SK-N-SH (cell line): ENCODE data around the gene MFAP2. TPM values are rescaled to one million over a fixed set of nuclear protein-coding genes. Genes with fewer than 3 reads are reported as not detected.

Source experiments
- CTCF ChIA-PET: fragments of 300-600, 350-600 bp; formaldehyde crosslinking; extraction: SDS; loops from one replicate; lab custom pipeline; 2021; lab: Yijun Ruan, JAX
- POLR2A ChIA-PET: fragments of 350-600 bp; sonication (Branson Sonifier 250); formaldehyde crosslinking; extraction: SDS; loops from one replicate; lab custom pipeline; 2020; ENCODE audit warnings: antibody characterized with exemption, inconsistent platforms; lab: Yijun Ruan, JAX
- DNase-seq: peaks from one replicate; pipeline ENCODE4 v3.0.0; 2012
- H2AFZ ChIP-seq: fragments of 200-600 bp; sonication (generic); 2 replicates; pipeline ENCODE4 v1.8.1; 2016; ENCODE audit warnings: antibody characterized with exemption, mild to moderate bottlenecking, low read depth
- H3F3A ChIP-seq: fragments of 200-600 bp; sonication (generic); replicated peaks from 2 replicates; pipeline ENCODE3; 2016; ENCODE audit warnings: antibody characterized with exemption, mild to moderate bottlenecking; ENCODE audit not compliant: insufficient read depth
- H3K27ac ChIP-seq, 2 experiments: fragments of 200-500 bp in 1 of 2; fragments of 200-600 bp in 1 of 2; sonication (Bioruptor generic) in 1 of 2; sonication (generic), shearing (Covaris generic) in 1 of 2; 2 replicates each; pipeline versions ENCODE4 v1.5.1 to v1.6.1; 2014 to 2016; ENCODE audit warnings: low read depth in 2 of 2, inconsistent platforms in 1 of 2, low read length in 1 of 2, mild to moderate bottlenecking in 1 of 2, mixed read lengths in 1 of 2
- H3K27me3 ChIP-seq: fragments of 200-600 bp; sonication (generic), shearing (Covaris generic); 2 replicates; pipeline ENCODE4 v1.6.1; 2016; ENCODE audit warnings: mixed run types; ENCODE audit not compliant: insufficient read depth
- H3K36me3 ChIP-seq, 2 experiments: fragments of 200-500 bp in 1 of 2; fragments of 200-600 bp in 1 of 2; sonication (Bioruptor generic) in 1 of 2; sonication (generic) in 1 of 2; replicated peaks in 1 of 2; 2 replicates each; pipeline versions ENCODE3 to v1.5.1; 2014 to 2016; ENCODE audit warnings: low read length in 1 of 2, mild to moderate bottlenecking in 1 of 2; ENCODE audit not compliant: insufficient read depth in 2 of 2, control insufficient read depth in 1 of 2
- H3K4me1 ChIP-seq, 2 experiments: fragments of 200-500 bp in 1 of 2; fragments of 200-600 bp in 1 of 2; sonication (Bioruptor generic) in 1 of 2; sonication (generic), shearing (Covaris generic) in 1 of 2; 2 replicates each; pipeline versions ENCODE4 v1.5.1 to v1.6.1; 2014 to 2016; ENCODE audit warnings: low read depth in 1 of 2, low read length in 1 of 2, mixed run types in 1 of 2; ENCODE audit not compliant: insufficient read depth in 2 of 2, control insufficient read depth in 1 of 2
- H3K4me2 ChIP-seq: fragments of 200-600 bp; sonication (generic), shearing (Covaris generic); 2 replicates; pipeline ENCODE4 v1.6.1; 2017; ENCODE audit warnings: mixed run types
- H3K4me3 ChIP-seq, 2 experiments: fragments of 200-500 bp in 1 of 2; fragments of 200-600 bp in 1 of 2; sonication (Bioruptor generic) in 1 of 2; sonication (generic), shearing (Covaris generic) in 1 of 2; 2 replicates each; pipeline versions ENCODE4 v1.5.1 to v1.8.1; 2014 to 2016; ENCODE audit warnings: low read depth in 2 of 2, inconsistent platforms in 1 of 2, low read length in 1 of 2, mild to moderate bottlenecking in 1 of 2, mixed read lengths in 1 of 2, moderate library complexity in 1 of 2
- H3K79me2 ChIP-seq: fragments of 200-600 bp; sonication (generic); 2 replicates; pipeline ENCODE4 v1.8.1; 2017; ENCODE audit warnings: mild to moderate bottlenecking; ENCODE audit not compliant: insufficient read depth
- H3K9ac ChIP-seq: fragments of 200-600 bp; sonication (generic); 2 replicates; pipeline ENCODE4 v1.6.1; 2017; ENCODE audit warnings: mixed run types
- H3K9me2 ChIP-seq: fragments of 200-600 bp; sonication (generic); 2 replicates; pipeline ENCODE4 v1.6.1; 2017; ENCODE audit warnings: mixed run types
- H3K9me3 ChIP-seq: fragments of 200-600 bp; sonication (generic); 2 replicates; pipeline ENCODE4 v1.6.1; 2017; ENCODE audit warnings: mixed run types, mild to moderate bottlenecking, moderate library complexity
- H4K20me1 ChIP-seq: fragments of 200-600 bp; sonication (generic); 2 replicates; pipeline ENCODE4 v1.6.1; 2017; ENCODE audit warnings: mild to moderate bottlenecking, mixed run types; ENCODE audit not compliant: insufficient read depth
- ELF1 ChIP-seq: IDR thresholded peaks from 2 replicates; pipeline ENCODE4 v1.4.0; 2012
- EP300 ChIP-seq, 2 experiments: IDR thresholded peaks; 2 replicates each; pipeline versions ENCODE4 v1.4.0 to v1.6.1; 2012; ENCODE audit warnings: borderline replicate concordance in 1 of 2, low read depth in 1 of 2, low read length in 1 of 2
- EZH2phosphoT487 ChIP-seq: fragments of 200-600 bp; sonication (generic); IDR thresholded peaks from 2 replicates; pipeline ENCODE4 v1.6.1; 2017; ENCODE audit warnings: low read depth, mixed run types, mild to moderate bottlenecking, antibody characterized with exemption, moderate library complexity, borderline replicate concordance
- FOSL2 ChIP-seq: IDR thresholded peaks from 2 replicates; pipeline ENCODE4 v1.4.0; 2012; ENCODE audit warnings: low read depth, mild to moderate bottlenecking, moderate library complexity, borderline replicate concordance
- FOXJ3 ChIP-seq: sonication (generic); formaldehyde crosslinking; IDR thresholded peaks from 2 replicates; pipeline ENCODE4 v1.5.1; 2020; ENCODE audit warnings: mild to moderate bottlenecking, missing genetic modification reagents
- FOXM1 ChIP-seq: IDR thresholded peaks from 2 replicates; pipeline ENCODE4 v1.4.0; 2012; ENCODE audit warnings: low read depth, mild to moderate bottlenecking
- GABPA ChIP-seq: IDR thresholded peaks from 2 replicates; pipeline ENCODE4 v1.4.0; 2012; ENCODE audit warnings: low read depth, mild to moderate bottlenecking
- GATA2 ChIP-seq: sonication (generic); formaldehyde crosslinking; IDR thresholded peaks from 2 replicates; pipeline ENCODE4 v1.5.0; 2020; ENCODE audit warnings: mild to moderate bottlenecking, missing genetic modification reagents
- MXI1 ChIP-seq: IDR thresholded peaks from 2 replicates; pipeline ENCODE4 v1.6.1; 2012; ENCODE audit warnings: mild to moderate bottlenecking, low read depth, low read length, improper control_type of control experiment
- NFIC ChIP-seq: IDR thresholded peaks from 2 replicates; pipeline ENCODE4 v1.4.0; 2012; ENCODE audit warnings: borderline replicate concordance
- NRF1 ChIP-seq: IDR thresholded peaks from 2 replicates; pipeline ENCODE4 v1.6.1; 2012; ENCODE audit warnings: low read depth, mild to moderate bottlenecking, low read length
- PBX3 ChIP-seq: IDR thresholded peaks from 2 replicates; pipeline ENCODE4; 2012
- POLR2AphosphoS5 ChIP-seq: IDR thresholded peaks from 2 replicates; pipeline ENCODE4 v1.6.1; 2012; ENCODE audit warnings: low read depth, low read length
- RAD21 ChIP-seq: IDR thresholded peaks from 2 replicates; pipeline ENCODE4 v1.6.1; 2012; ENCODE audit warnings: mild to moderate bottlenecking, low read length
- RXRA ChIP-seq: IDR thresholded peaks from 2 replicates; pipeline ENCODE4 v1.4.0; 2012; ENCODE audit warnings: low read depth, mild to moderate bottlenecking, borderline replicate concordance
- SIN3A ChIP-seq: IDR thresholded peaks from 2 replicates; pipeline ENCODE4 v1.6.1; 2012; ENCODE audit warnings: low read depth, mild to moderate bottlenecking, low read length, moderate library complexity, borderline replicate concordance
- TAF1 ChIP-seq: IDR thresholded peaks from 2 replicates; pipeline ENCODE4 v1.6.1; 2012; ENCODE audit warnings: low read depth, mild to moderate bottlenecking, low read length, moderate library complexity, borderline replicate concordance
- TCF12 ChIP-seq: IDR thresholded peaks from 2 replicates; pipeline ENCODE4 v1.4.0; 2012
- TEAD4 ChIP-seq: IDR thresholded peaks from 2 replicates; pipeline ENCODE4 v1.4.0; 2012; ENCODE audit warnings: mild to moderate bottlenecking, borderline replicate concordance; ENCODE audit not compliant: insufficient read depth
- YY1 ChIP-seq: IDR thresholded peaks from 2 replicates; pipeline ENCODE4 v1.4.0; 2012; ENCODE audit warnings: low read depth, mild to moderate bottlenecking
- ZBTB33 ChIP-seq: IDR thresholded peaks from 2 replicates; pipeline ENCODE4 v1.4.0; 2012; ENCODE audit warnings: low read depth, borderline replicate concordance
- WGBS: methylation state at CpG from one replicate; pipeline ENCODE4 v1.1.6; 2017; ENCODE audit warnings: low lambda C conversion rate; 5-methylcytosine and 5-hydroxymethylcytosine counted together
- polyA plus RNA-seq, 3 experiments: library from polyadenylated mRNA; depleted of rRNA; stranded (reverse); fragments of >200 nt; gene quantifications; 2 replicates each; pipeline ENCODE4 v1.2.3, GENCODE V29; 2012
- TF ChIP-seq, protein P1 (sequence below): fragments of 200-600 bp; sonication (generic); IDR thresholded peaks from 2 replicates; pipeline ENCODE4 v1.6.1; 2017; ENCODE audit warnings: antibody characterized with exemption, mild to moderate bottlenecking, moderate library complexity

MFAP2 gene
- polyA plus RNA-seq, 1 of the 3 experiments (the other 2 are of a cell fraction): 189 TPM

GRCh38 chr1:16978139-16978538 lies 2.3 kb downstream of the MFAP2 start:
- Histone ChIP-seq H3K4me2 (peak overlapping the region; percentile 94), H3K9me3 (no peaks in the 10 kb centered on the region), H3K4me1 (peaks cover 21 to 45% of the 10 kb centered on the region in 2 experiments; a peak in 2 of 4 replicates), H3K27ac (peak overlapping the region; percentile 87 to 97), H3K9me2 (no peaks in the 10 kb centered on the region), H3F3A (peaks cover 16% of the 10 kb centered on the region), H3K36me3 (peaks cover 8 to 16% of the 10 kb centered on the region in 2 experiments), H3K27me3 (no peaks in the 10 kb centered on the region), H3K4me3 (peak overlapping the region; percentile 62 to 76; a peak in 3 of 4 replicates), H3K79me2 (peaks cover 54% of the 10 kb centered on the region), H3K9ac (peak overlapping the region; percentile 94; the same call in 1 of the 2 replicates), H4K20me1 (peaks cover 40% of the 10 kb centered on the region), H2AFZ (no peak overlapping the region)
- WGBS: 93% methylated on average over 2 of the region's 4 CpGs
- ChIA-PET CTCF (interaction anchor here (1.1 to 5.5 kb wide), 6 partner anchors 11 to 68 kb away, joined by 3 to 32 read pairs (median 10); no protein-coding TSS in a partner anchor), POLR2A (interaction anchor here (0.5 to 3.9 kb wide), 13 partner anchors 8 to 76 kb away, joined by 3 to 39 read pairs (median 4); partner anchors contain the start of gene SDHB)
- DNase-seq: no peak
- no peak for TF ChIP-seq NFIC
- TF ChIP-seq EZH2phosphoT487: no peak
- TF ChIP-seq SIN3A: no peak
- TF ChIP-seq GABPA: no peak
- no peak for TF ChIP-seq EP300 (IDR thresholded peaks at IDR 0.05; ENCODE audit: borderline replicate concordance in 1 of 2, low read depth in 1 of 2, low read length in 1 of 2)
- no peak for TF ChIP-seq NRF1
- no peak for TF ChIP-seq ELF1
- TF ChIP-seq RAD21: no peak
- no peak for TF ChIP-seq FOXM1
- no peak for TF ChIP-seq FOSL2
- TF ChIP-seq RXRA: no peak
- no peak for TF ChIP-seq PBX3
- TF ChIP-seq TEAD4: no peak
- TF ChIP-seq TCF12: no peak

DNA sequence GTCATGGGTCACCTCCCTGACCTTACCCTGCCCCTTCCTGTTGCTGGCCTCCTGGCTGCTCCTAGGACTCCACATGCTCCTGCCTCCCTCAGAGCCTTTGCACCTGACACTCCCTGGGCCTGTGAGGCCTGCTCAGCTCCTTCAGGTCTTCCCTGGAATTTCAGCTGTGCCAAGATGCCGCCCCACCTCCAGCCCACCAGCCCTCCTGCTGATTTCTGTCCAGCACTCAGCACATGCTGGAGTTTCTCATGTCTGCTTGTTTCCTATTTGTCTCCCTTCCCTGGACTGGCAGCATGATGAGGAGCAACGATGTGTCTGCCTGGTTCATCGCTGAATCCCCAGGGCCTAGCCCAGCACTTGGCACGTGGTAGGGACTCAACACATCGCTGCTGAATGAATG lies 3.0 kb downstream of the MFAP2 start:
- Histone ChIP-seq H4K20me1 (peaks cover 44% of the 10 kb centered on the region), H3K9me2 (no peaks in the 10 kb centered on the region), H3K36me3 (peaks cover 8 to 18% of the 10 kb centered on the region in 2 experiments), H3K27ac (peak overlapping the region in 1 of 2 experiments; percentile 97; a peak in 3 of 4 replicates), H3K4me2 (no peak overlapping the region), H3K9me3 (no peaks in the 10 kb centered on the region), H3K4me1 (peaks cover 20 to 45% of the 10 kb centered on the region in 2 experiments; a peak in 2 of 4 replicates), H3K79me2 (peaks cover 54% of the 10 kb centered on the region), H3K4me3 (no peak overlapping the region), H3K27me3 (no peaks in the 10 kb centered on the region), H3F3A (peaks cover 21% of the 10 kb centered on the region), H2AFZ (no peak overlapping the region), H3K9ac (no peak overlapping the region)
- ChIA-PET CTCF (interaction anchor here (1.0 to 5.5 kb wide), 5 partner anchors 9 to 69 kb away, joined by 4 to 32 read pairs (median 5); no protein-coding TSS in a partner anchor), POLR2A (interaction anchor here (0.5 to 3.9 kb wide), 7 partner anchors 11 to 76 kb away, joined by 3 to 39 read pairs (median 7); partner anchors contain the start of gene SDHB)
- 100% methylated on average over 5 of the region's 5 CpGs for WGBS
- no peak for DNase-seq
- TF ChIP-seq FOXJ3 (CRISPR knock-in tag) (no peak), NFIC (no peak), ZBTB33 (no peak), RAD21 (no peak), FOXM1 (no peak), GATA2 (CRISPR knock-in tag) (no peak), MXI1 (no peak), SIN3A (no peak), YY1 (no peak), RXRA (no peak), TCF12 (no peak), POLR2AphosphoS5 (no peak), EP300 (IDR thresholded peaks at IDR 0.05; ENCODE audit: borderline replicate concordance in 1 of 2, low read depth in 1 of 2, low read length in 1 of 2) (no peak), FOSL2 (no peak), TAF1 (no peak)
- TF ChIP-seq, protein P1, sequence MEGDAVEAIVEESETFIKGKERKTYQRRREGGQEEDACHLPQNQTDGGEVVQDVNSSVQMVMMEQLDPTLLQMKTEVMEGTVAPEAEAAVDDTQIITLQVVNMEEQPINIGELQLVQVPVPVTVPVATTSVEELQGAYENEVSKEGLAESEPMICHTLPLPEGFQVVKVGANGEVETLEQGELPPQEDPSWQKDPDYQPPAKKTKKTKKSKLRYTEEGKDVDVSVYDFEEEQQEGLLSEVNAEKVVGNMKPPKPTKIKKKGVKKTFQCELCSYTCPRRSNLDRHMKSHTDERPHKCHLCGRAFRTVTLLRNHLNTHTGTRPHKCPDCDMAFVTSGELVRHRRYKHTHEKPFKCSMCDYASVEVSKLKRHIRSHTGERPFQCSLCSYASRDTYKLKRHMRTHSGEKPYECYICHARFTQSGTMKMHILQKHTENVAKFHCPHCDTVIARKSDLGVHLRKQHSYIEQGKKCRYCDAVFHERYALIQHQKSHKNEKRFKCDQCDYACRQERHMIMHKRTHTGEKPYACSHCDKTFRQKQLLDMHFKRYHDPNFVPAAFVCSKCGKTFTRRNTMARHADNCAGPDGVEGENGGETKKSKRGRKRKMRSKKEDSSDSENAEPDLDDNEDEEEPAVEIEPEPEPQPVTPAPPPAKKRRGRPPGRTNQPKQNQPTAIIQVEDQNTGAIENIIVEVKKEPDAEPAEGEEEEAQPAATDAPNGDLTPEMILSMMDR: no peak
